Fibroblast of villous mesenchyme (primary cell): ENCODE data around the gene SLCO4A1. TPM values are rescaled to one million over a fixed set of nuclear protein-coding genes. Genes with fewer than 3 reads are reported as not detected.

Experiments used
- DNase-seq: peaks from one replicate; pipeline ENCODE4 v3.0.0-alpha.2; 2010; ENCODE audit warnings: low read depth
- H3K4me3 ChIP-seq: 2 replicates; pipeline ENCODE4 v1.5.1; 2011; ENCODE audit warnings: low read depth, mild to moderate bottlenecking, low read length
- CTCF ChIP-seq: IDR thresholded peaks from 2 replicates; pipeline ENCODE4 v1.5.1; 2012; ENCODE audit warnings: low read depth, mild to moderate bottlenecking, low read length; ENCODE audit not compliant: insufficient read depth
- total RNA-seq: library from RNA; depleted of rRNA; stranded (reverse); fragments of >200 nt; gene quantifications from 2 replicates; pipeline ENCODE4 v1.2.3, GENCODE V29; 2012

Gene SLCO4A1
- total RNA-seq, 1 donor: 3.0 TPM

- TF ChIP-seq CTCF: no peak
- no peak for DNase-seq
- H3K4me3 ChIP-seq: no peak overlapping the region
These were observed 68.0 kb downstream of the SLCO4A1 start for GRCh38 chr20:62710221-62710885.

- no peak for DNase-seq
- no peak overlapping the region for H3K4me3 ChIP-seq
- no peak for TF ChIP-seq CTCF
These were observed 68.8 kb downstream of the SLCO4A1 start for GRCh38 chr20:62710886-62711702.

GRCh38 chr20:62711703-62712101 is 69.4 kb downstream of the SLCO4A1 start:
- no peak overlapping the region for H3K4me3 ChIP-seq
- DNase-seq: peak; percentile 7
- no peak for TF ChIP-seq CTCF

GRCh38 chr20:62712606-62713005 is 70.3 kb downstream of the SLCO4A1 start:
- TF ChIP-seq CTCF: no peak
- H3K4me3 ChIP-seq: no peak overlapping the region
- no peak for DNase-seq

- H3K4me3 ChIP-seq: no peak overlapping the region
- TF ChIP-seq CTCF: no peak
- DNase-seq: no peak
These were observed 71.7 kb downstream of the SLCO4A1 start for GRCh38 chr20:62714006-62714405.

- DNase-seq: no peak
- TF ChIP-seq CTCF: no peak
- no peak overlapping the region for H3K4me3 ChIP-seq
These were observed 72.5 kb downstream of the SLCO4A1 start for GRCh38 chr20:62714799-62715198.

- no peak overlapping the region for H3K4me3 ChIP-seq
- TF ChIP-seq CTCF: no peak
- DNase-seq: no peak
These were observed 72.9 kb downstream of the SLCO4A1 start for GRCh38 chr20:62715201-62715600.
